ENCODE data around the gene AIFM3. TPM values are rescaled to one million over a fixed set of nuclear protein-coding genes. Genes with fewer than 3 reads are reported as not detected.

Gene AIFM3
- total and polyA plus RNA-seq, 2 experiments from 2014 or later: 0.45 to 1.5 TPM

DNA sequence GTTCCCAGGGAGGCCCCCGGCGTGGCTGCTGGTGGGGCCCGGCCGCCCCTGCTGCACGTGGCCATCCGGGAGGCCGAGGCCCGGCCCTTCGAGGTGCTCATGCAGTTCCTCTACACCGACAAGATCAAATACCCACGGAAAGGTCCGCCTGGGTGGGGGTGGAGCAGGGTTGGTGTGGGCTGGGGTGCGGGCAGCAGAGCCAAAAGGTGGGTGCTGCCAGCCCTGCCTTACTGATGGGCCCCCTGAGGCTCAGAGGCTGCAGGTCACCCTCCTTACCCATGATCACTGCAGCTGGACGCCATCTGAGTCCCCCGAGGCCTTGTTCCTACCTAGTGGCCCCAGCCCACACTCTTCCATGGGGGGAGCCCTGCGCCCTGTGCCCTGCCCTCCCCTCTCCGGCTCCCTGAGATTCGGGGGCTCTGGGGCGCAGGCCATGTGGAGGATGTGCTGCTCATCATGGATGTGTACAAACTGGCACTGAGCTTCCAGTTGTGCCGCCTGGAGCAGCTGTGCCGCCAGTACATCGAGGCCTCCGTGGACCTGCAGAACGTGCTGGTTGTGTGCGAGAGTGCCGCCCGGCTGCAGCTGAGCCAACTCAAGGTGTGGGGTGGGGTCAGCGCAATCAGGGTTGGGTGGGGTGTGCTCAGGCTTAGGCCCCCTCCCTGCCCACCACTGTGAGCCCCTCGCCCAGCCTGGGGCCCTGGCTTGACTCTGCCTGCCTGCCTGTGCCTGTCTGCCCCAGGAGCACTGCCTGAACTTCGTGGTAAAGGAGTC lies 27.3 kb downstream of the AIFM3 start:
- Histone ChIP-seq H3K4me2 (no peak overlapping the region), H3K4me3 (no peak overlapping the region), H3K79me2 (replicated peaks; ENCODE audit: insufficient read depth) (no peaks in the 10 kb centered on the region), H3K27me3 (ENCODE audit: insufficient read depth) (no peaks in the 10 kb centered on the region), H3K27ac (ENCODE audit: low read depth) (no peak overlapping the region), H3K4me1 (ENCODE audit: insufficient read depth) (no peaks in the 10 kb centered on the region), H2AFZ (no peak overlapping the region), H3F3A (replicated peaks; ENCODE audit: low read depth) (no peaks in the 10 kb centered on the region), H3K9me2 (ENCODE audit: insufficient read depth) (no peaks in the 10 kb centered on the region), H4K20me1 (replicated peaks; ENCODE audit: insufficient read depth) (no peaks in the 10 kb centered on the region), H3K36me3 (ENCODE audit: insufficient read depth) (no peaks in the 10 kb centered on the region)
- H3K4me1 Mint-ChIP-seq: no peaks in the 10 kb centered on the region; the same call in 2 of the 3 replicates
- H3K36me3 Mint-ChIP-seq (ENCODE audit: low read depth): peaks cover 20% of the 10 kb centered on the region; the same call in 2 of the 3 replicates
- H3K27me3 Mint-ChIP-seq (ENCODE audit: insufficient read depth, low read depth, poor library complexity): peaks cover 7% of the 10 kb centered on the region
- H3K9me3 Mint-ChIP-seq: no peaks in the 10 kb centered on the region
- no peak overlapping the region for H3K27ac Mint-ChIP-seq
- TF ChIP-seq JUNB (IDR thresholded peaks at IDR 0.05; ENCODE audit: unreplicated experiment) (no peak), ZNF114 (CRISPR knock-in tag; IDR thresholded peaks at IDR 0.05) (no peak), STAT1 (IDR thresholded peaks at IDR 0.05; ENCODE audit: unreplicated experiment) (no peak), NANOG (IDR thresholded peaks at IDR 0.05; ENCODE audit: borderline replicate concordance) (no peak), CREB1 (CRISPR knock-in tag; IDR thresholded peaks at IDR 0.05; ENCODE audit: low read depth) (no peak), EZH2phosphoT487 (IDR thresholded peaks at IDR 0.05; ENCODE audit: unreplicated experiment) (no peak), POLR2AphosphoS5 (IDR thresholded peaks at IDR 0.05; ENCODE audit: low read depth) (no peak), EZH2 (IDR thresholded peaks at IDR 0.05; ENCODE audit: low read depth, unreplicated experiment) (no peak), ZNF331 (CRISPR knock-in tag; IDR thresholded peaks at IDR 0.05; ENCODE audit: low read depth) (no peak)
- TF ChIP-seq, protein P1, sequence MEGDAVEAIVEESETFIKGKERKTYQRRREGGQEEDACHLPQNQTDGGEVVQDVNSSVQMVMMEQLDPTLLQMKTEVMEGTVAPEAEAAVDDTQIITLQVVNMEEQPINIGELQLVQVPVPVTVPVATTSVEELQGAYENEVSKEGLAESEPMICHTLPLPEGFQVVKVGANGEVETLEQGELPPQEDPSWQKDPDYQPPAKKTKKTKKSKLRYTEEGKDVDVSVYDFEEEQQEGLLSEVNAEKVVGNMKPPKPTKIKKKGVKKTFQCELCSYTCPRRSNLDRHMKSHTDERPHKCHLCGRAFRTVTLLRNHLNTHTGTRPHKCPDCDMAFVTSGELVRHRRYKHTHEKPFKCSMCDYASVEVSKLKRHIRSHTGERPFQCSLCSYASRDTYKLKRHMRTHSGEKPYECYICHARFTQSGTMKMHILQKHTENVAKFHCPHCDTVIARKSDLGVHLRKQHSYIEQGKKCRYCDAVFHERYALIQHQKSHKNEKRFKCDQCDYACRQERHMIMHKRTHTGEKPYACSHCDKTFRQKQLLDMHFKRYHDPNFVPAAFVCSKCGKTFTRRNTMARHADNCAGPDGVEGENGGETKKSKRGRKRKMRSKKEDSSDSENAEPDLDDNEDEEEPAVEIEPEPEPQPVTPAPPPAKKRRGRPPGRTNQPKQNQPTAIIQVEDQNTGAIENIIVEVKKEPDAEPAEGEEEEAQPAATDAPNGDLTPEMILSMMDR (conservative IDR thresholded peaks at IDR 0.05; ENCODE audit: low read depth in 2 of 2): no peak
- TF ChIP-seq, protein P2, sequence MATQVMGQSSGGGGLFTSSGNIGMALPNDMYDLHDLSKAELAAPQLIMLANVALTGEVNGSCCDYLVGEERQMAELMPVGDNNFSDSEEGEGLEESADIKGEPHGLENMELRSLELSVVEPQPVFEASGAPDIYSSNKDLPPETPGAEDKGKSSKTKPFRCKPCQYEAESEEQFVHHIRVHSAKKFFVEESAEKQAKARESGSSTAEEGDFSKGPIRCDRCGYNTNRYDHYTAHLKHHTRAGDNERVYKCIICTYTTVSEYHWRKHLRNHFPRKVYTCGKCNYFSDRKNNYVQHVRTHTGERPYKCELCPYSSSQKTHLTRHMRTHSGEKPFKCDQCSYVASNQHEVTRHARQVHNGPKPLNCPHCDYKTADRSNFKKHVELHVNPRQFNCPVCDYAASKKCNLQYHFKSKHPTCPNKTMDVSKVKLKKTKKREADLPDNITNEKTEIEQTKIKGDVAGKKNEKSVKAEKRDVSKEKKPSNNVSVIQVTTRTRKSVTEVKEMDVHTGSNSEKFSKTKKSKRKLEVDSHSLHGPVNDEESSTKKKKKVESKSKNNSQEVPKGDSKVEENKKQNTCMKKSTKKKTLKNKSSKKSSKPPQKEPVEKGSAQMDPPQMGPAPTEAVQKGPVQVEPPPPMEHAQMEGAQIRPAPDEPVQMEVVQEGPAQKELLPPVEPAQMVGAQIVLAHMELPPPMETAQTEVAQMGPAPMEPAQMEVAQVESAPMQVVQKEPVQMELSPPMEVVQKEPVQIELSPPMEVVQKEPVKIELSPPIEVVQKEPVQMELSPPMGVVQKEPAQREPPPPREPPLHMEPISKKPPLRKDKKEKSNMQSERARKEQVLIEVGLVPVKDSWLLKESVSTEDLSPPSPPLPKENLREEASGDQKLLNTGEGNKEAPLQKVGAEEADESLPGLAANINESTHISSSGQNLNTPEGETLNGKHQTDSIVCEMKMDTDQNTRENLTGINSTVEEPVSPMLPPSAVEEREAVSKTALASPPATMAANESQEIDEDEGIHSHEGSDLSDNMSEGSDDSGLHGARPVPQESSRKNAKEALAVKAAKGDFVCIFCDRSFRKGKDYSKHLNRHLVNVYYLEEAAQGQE (IDR thresholded peaks at IDR 0.05; ENCODE audit: unreplicated experiment): no peak
- TF ChIP-seq, protein P3, sequence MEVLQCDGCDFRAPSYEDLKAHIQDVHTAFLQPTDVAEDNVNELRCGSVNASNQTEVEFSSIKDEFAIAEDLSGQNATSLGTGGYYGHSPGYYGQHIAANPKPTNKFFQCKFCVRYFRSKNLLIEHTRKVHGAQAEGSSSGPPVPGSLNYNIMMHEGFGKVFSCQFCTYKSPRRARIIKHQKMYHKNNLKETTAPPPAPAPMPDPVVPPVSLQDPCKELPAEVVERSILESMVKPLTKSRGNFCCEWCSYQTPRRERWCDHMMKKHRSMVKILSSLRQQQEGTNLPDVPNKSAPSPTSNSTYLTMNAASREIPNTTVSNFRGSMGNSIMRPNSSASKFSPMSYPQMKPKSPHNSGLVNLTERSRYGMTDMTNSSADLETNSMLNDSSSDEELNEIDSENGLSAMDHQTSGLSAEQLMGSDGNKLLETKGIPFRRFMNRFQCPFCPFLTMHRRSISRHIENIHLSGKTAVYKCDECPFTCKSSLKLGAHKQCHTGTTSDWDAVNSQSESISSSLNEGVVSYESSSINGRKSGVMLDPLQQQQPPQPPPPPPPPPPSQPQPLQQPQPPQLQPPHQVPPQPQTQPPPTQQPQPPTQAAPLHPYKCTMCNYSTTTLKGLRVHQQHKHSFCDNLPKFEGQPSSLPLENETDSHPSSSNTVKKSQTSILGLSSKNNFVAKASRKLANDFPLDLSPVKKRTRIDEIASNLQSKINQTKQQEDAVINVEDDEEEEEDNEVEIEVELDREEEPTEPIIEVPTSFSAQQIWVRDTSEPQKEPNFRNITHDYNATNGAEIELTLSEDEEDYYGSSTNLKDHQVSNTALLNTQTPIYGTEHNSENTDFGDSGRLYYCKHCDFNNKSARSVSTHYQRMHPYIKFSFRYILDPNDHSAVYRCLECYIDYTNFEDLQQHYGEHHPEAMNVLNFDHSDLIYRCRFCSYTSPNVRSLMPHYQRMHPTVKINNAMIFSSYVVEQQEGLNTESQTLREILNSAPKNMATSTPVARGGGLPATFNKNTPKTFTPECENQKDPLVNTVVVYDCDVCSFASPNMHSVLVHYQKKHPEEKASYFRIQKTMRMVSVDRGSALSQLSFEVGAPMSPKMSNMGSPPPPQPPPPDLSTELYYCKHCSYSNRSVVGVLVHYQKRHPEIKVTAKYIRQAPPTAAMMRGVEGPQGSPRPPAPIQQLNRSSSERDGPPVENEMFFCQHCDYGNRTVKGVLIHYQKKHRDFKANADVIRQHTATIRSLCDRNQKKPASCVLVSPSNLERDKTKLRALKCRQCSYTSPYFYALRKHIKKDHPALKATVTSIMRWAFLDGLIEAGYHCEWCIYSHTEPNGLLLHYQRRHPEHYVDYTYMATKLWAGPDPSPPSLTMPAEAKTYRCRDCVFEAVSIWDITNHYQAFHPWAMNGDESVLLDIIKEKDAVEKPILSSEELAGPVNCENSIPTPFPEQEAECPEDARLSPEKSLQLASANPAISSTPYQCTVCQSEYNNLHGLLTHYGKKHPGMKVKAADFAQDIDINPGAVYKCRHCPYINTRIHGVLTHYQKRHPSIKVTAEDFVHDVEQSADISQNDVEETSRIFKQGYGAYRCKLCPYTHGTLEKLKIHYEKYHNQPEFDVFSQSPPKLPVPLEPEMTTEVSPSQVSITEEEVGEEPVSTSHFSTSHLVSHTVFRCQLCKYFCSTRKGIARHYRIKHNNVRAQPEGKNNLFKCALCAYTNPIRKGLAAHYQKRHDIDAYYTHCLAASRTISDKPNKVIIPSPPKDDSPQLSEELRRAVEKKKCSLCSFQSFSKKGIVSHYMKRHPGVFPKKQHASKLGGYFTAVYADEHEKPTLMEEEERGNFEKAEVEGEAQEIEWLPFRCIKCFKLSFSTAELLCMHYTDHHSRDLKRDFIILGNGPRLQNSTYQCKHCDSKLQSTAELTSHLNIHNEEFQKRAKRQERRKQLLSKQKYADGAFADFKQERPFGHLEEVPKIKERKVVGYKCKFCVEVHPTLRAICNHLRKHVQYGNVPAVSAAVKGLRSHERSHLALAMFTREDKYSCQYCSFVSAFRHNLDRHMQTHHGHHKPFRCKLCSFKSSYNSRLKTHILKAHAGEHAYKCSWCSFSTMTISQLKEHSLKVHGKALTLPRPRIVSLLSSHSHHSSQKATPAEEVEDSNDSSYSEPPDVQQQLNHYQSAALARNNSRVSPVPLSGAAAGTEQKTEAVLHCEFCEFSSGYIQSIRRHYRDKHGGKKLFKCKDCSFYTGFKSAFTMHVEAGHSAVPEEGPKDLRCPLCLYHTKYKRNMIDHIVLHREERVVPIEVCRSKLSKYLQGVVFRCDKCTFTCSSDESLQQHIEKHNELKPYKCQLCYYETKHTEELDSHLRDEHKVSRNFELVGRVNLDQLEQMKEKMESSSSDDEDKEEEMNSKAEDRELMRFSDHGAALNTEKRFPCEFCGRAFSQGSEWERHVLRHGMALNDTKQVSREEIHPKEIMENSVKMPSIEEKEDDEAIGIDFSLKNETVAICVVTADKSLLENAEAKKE (CRISPR knock-in tag; IDR thresholded peaks at IDR 0.05): no peak
- TF ChIP-seq, protein P4, sequence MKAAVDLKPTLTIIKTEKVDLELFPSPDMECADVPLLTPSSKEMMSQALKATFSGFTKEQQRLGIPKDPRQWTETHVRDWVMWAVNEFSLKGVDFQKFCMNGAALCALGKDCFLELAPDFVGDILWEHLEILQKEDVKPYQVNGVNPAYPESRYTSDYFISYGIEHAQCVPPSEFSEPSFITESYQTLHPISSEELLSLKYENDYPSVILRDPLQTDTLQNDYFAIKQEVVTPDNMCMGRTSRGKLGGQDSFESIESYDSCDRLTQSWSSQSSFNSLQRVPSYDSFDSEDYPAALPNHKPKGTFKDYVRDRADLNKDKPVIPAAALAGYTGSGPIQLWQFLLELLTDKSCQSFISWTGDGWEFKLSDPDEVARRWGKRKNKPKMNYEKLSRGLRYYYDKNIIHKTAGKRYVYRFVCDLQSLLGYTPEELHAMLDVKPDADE (IDR thresholded peaks at IDR 0.05): no peak
- no peak overlapping the region; the same call in 2 of the 3 replicates for H3K4me3 Mint-ChIP-seq
- ATAC-seq: no peak
- no peak for DNase-seq (ENCODE audit: low spot score)
